ENCODE measurements around the gene DHX34. TPM values are rescaled to one million over a fixed set of nuclear protein-coding genes. Genes with fewer than 3 reads are reported as not detected.

Gene DHX34
- total and polyA plus RNA-seq, 4 experiments from 2014 or later, result 1.7 to 27.3 (median 17.0) TPM

GRCh38 chr19:47306303-47306702 is 42.8 kb upstream of the DHX34 start:
- H3K27me3 Mint-ChIP-seq, result peaks cover 5 to 11% of the 10 kb centered on the region in 2 donors
- CTCF ChIA-PET (ENCODE audit: partially characterized antibody), result interaction anchor here (0.7 to 2.0 kb wide), 9 partner anchors 9 to 85 kb away, joined by 3 to 9 read pairs (median 3); partner anchors contain the start of gene DHX34
- intact Hi-C loops (cut with micrococcal nuclease), result no loop called here
- no peak overlapping the region for H3K4me3 Mint-ChIP-seq
- POLR2A ChIA-PET (ENCODE audit: partially characterized antibody), result no interaction called here
- Histone ChIP-seq H3K9me3 (ENCODE audit: control insufficient read depth in 1 of 2, low read length in 2 of 2) (no peaks in the 10 kb centered on the region), H3K4me3 (ENCODE audit: low read length in 2 of 2) (no peak overlapping the region), H3K36me3 (ENCODE audit: insufficient read depth, low read length) (no peaks in the 10 kb centered on the region), H3K27ac (ENCODE audit: low read depth, low read length) (no peak overlapping the region), H3K27me3 (ENCODE audit: insufficient read depth, low read length) (no peaks in the 10 kb centered on the region), H3K4me1 (ENCODE audit: insufficient read depth, low read length) (peaks cover 5% of the 10 kb centered on the region)
- DNase-seq, result no peak
- no peaks in the 10 kb centered on the region for H3K36me3 Mint-ChIP-seq
- no peak overlapping the region for H3K27ac Mint-ChIP-seq
- no peaks in the 10 kb centered on the region for H3K9me3 Mint-ChIP-seq
- peaks cover 3 to 10% (median 7%) of the 10 kb centered on the region in 4 donors for H3K4me1 Mint-ChIP-seq

- Mint-ChIP-seq H3K36me3 (no peaks in the 10 kb centered on the region), H3K27me3 (peaks cover 8 to 11% of the 10 kb centered on the region in 2 donors), H3K4me3 (no peak overlapping the region), H3K27ac (no peak overlapping the region), H3K9me3 (no peaks in the 10 kb centered on the region), H3K4me1 (peaks cover 3 to 7% (median 5%) of the 10 kb centered on the region in 4 donors)
- Histone ChIP-seq H3K4me3 (ENCODE audit: low read length in 2 of 2) (no peak overlapping the region), H3K4me1 (ENCODE audit: insufficient read depth, low read length) (peaks cover 2% of the 10 kb centered on the region), H3K36me3 (ENCODE audit: insufficient read depth, low read length) (no peaks in the 10 kb centered on the region), H3K27ac (ENCODE audit: low read depth, low read length) (no peak overlapping the region), H3K9me3 (ENCODE audit: control insufficient read depth in 1 of 2, low read length in 2 of 2) (no peaks in the 10 kb centered on the region), H3K27me3 (ENCODE audit: insufficient read depth, low read length) (no peaks in the 10 kb centered on the region)
- POLR2A ChIA-PET (ENCODE audit: partially characterized antibody), result no interaction called here
- CTCF ChIA-PET (ENCODE audit: partially characterized antibody), result interaction anchor here (1.1 to 2.0 kb wide), 2 partner anchors 12 to 82 kb away, joined by 4 to 11 read pairs; no protein-coding TSS in a partner anchor
- intact Hi-C loops (cut with micrococcal nuclease), result no loop called here
- DNase-seq, result no peak
Observed at GRCh38 chr19:47309038-47309437, 40.1 kb upstream of the DHX34 start.

GRCh38 chr19:47309608-47310007 is 39.5 kb upstream of the DHX34 start, which contains the start of gene C5AR1:
Gene C5AR1 (plus strand): TSS chr19:47309861. CDS start chr19:47309896, 35 bp downstream.
- CTCF ChIA-PET (ENCODE audit: partially characterized antibody), result interaction anchor here (2.0 kb wide), 1 partner anchor 82 kb away, joined by 11 read pairs; no protein-coding TSS in a partner anchor
- intact Hi-C loops (cut with micrococcal nuclease), result no loop called here

GRCh38 chr19:47310323-47310722 is 38.8 kb upstream of the DHX34 start:
- H3K27me3 ChIP-seq (ENCODE audit: insufficient read depth, low read length), result no peaks in the 10 kb centered on the region
- CTCF ChIA-PET (ENCODE audit: partially characterized antibody), result no interaction called here

More at GRCh38 chr19:47309608-47310007, 39.5 kb upstream of the DHX34 start, which contains the start of gene C5AR1:
- peaks cover 8 to 11% of the 10 kb centered on the region in 2 donors for H3K27me3 Mint-ChIP-seq
- H3K9me3 Mint-ChIP-seq, result no peaks in the 10 kb centered on the region
- no peak for DNase-seq
- H3K27ac Mint-ChIP-seq, result no peak within 1 kb of the TSS
- Histone ChIP-seq H3K27me3 (ENCODE audit: insufficient read depth, low read length) (no peaks in the 10 kb centered on the region), H3K36me3 (ENCODE audit: insufficient read depth, low read length) (no peaks in the 10 kb centered on the region), H3K4me1 (ENCODE audit: insufficient read depth, low read length) (no peaks in the 10 kb centered on the region), H3K27ac (ENCODE audit: low read depth, low read length) (no peak within 1 kb of the TSS), H3K4me3 (ENCODE audit: low read length in 2 of 2) (no peak within 1 kb of the TSS), H3K9me3 (ENCODE audit: control insufficient read depth in 1 of 2, low read length in 2 of 2) (no peaks in the 10 kb centered on the region)
- H3K36me3 Mint-ChIP-seq, result no peaks in the 10 kb centered on the region
- H3K4me3 Mint-ChIP-seq, result no peak within 1 kb of the TSS
- POLR2A ChIA-PET (ENCODE audit: partially characterized antibody), result no interaction called here
- peaks cover 3 to 6% (median 5%) of the 10 kb centered on the region in 4 donors for H3K4me1 Mint-ChIP-seq

GRCh38 chr19:47310819-47311218 is 38.3 kb upstream of the DHX34 start:
- Histone ChIP-seq H3K27me3 (ENCODE audit: insufficient read depth, low read length) (no peaks in the 10 kb centered on the region), H3K4me1 (ENCODE audit: insufficient read depth, low read length) (no peaks in the 10 kb centered on the region), H3K9me3 (ENCODE audit: control insufficient read depth in 1 of 2, low read length in 2 of 2) (no peaks in the 10 kb centered on the region), H3K4me3 (ENCODE audit: low read length in 2 of 2) (no peak overlapping the region), H3K27ac (ENCODE audit: low read depth, low read length) (no peak overlapping the region), H3K36me3 (ENCODE audit: insufficient read depth, low read length) (no peaks in the 10 kb centered on the region)
- Mint-ChIP-seq H3K36me3 (no peaks in the 10 kb centered on the region), H3K4me1 (no peaks in the 10 kb centered on the region), H3K4me3 (no peak overlapping the region), H3K27me3 (peaks cover 6 to 8% of the 10 kb centered on the region in 2 donors), H3K27ac (no peak overlapping the region), H3K9me3 (no peaks in the 10 kb centered on the region)
- no peak for DNase-seq
- ChIA-PET POLR2A (ENCODE audit: partially characterized antibody) (no interaction called here), CTCF (ENCODE audit: partially characterized antibody) (no interaction called here)
- intact Hi-C loops (cut with micrococcal nuclease), result no loop called here

More at GRCh38 chr19:47310323-47310722, 38.8 kb upstream of the DHX34 start:
- Mint-ChIP-seq H3K27ac (no peak overlapping the region), H3K36me3 (no peaks in the 10 kb centered on the region), H3K27me3 (peaks cover 8% of the 10 kb centered on the region in 2 donors), H3K9me3 (no peaks in the 10 kb centered on the region), H3K4me1 (peaks cover 1 to 2% (median 2%) of the 10 kb centered on the region in 4 donors), H3K4me3 (no peak overlapping the region)
- Histone ChIP-seq H3K36me3 (ENCODE audit: insufficient read depth, low read length) (no peaks in the 10 kb centered on the region), H3K4me3 (ENCODE audit: low read length in 2 of 2) (no peak overlapping the region), H3K4me1 (ENCODE audit: insufficient read depth, low read length) (no peaks in the 10 kb centered on the region), H3K9me3 (ENCODE audit: control insufficient read depth in 1 of 2, low read length in 2 of 2) (no peaks in the 10 kb centered on the region), H3K27ac (ENCODE audit: low read depth, low read length) (no peak overlapping the region)
- DNase-seq, result no peak
- POLR2A ChIA-PET (ENCODE audit: partially characterized antibody), result no interaction called here
- intact Hi-C loops (cut with micrococcal nuclease), result no loop called here

- Histone ChIP-seq H3K4me3 (ENCODE audit: low read length in 2 of 2) (no peak overlapping the region), H3K27me3 (ENCODE audit: insufficient read depth, low read length) (no peaks in the 10 kb centered on the region), H3K9me3 (ENCODE audit: control insufficient read depth in 1 of 2, low read length in 2 of 2) (no peaks in the 10 kb centered on the region), H3K27ac (ENCODE audit: low read depth, low read length) (no peak overlapping the region), H3K4me1 (ENCODE audit: insufficient read depth, low read length) (no peaks in the 10 kb centered on the region), H3K36me3 (ENCODE audit: insufficient read depth, low read length) (no peaks in the 10 kb centered on the region)
- POLR2A ChIA-PET (ENCODE audit: partially characterized antibody), result no interaction called here
- no peak for DNase-seq
- intact Hi-C loops (cut with micrococcal nuclease), result no loop called here
- Mint-ChIP-seq H3K36me3 (no peaks in the 10 kb centered on the region), H3K9me3 (peaks cover 0 to 2% (median 0%) of the 10 kb centered on the region in 8 donors), H3K27me3 (peaks cover 3 to 5% of the 10 kb centered on the region in 2 donors), H3K27ac (peak overlapping the region in 1 of 7 donors; percentile 46), H3K4me3 (no peak overlapping the region), H3K4me1 (peaks cover 0 to 2% (median 0%) of the 10 kb centered on the region in 4 donors)
- CTCF ChIA-PET (ENCODE audit: partially characterized antibody), result no interaction called here
Observed at GRCh38 chr19:47312366-47313006, 36.6 kb upstream of the DHX34 start.

GRCh38 chr19:47313754-47314295 is 35.3 kb upstream of the DHX34 start:
- Mint-ChIP-seq H3K4me3 (no peak overlapping the region), H3K9me3 (peaks cover 0 to 2% (median 0%) of the 10 kb centered on the region in 8 donors), H3K4me1 (peaks cover 0 to 2% (median 0%) of the 10 kb centered on the region in 4 donors), H3K27ac (peak overlapping the region in 2 of 7 donors; percentile 38 to 53), H3K27me3 (peaks cover 3 to 7% of the 10 kb centered on the region in 2 donors), H3K36me3 (no peaks in the 10 kb centered on the region)
- H3K4me3 ChIP-seq (ENCODE audit: low read length in 2 of 2), result no peak overlapping the region
- no peaks in the 10 kb centered on the region for H3K9me3 ChIP-seq (ENCODE audit: control insufficient read depth in 1 of 2, low read length in 2 of 2)
- H3K27me3 ChIP-seq (ENCODE audit: insufficient read depth, low read length), result no peaks in the 10 kb centered on the region
- intact Hi-C loops (cut with micrococcal nuclease), result no loop called here
- H3K27ac ChIP-seq (ENCODE audit: low read depth, low read length), result no peak overlapping the region
- DNase-seq, result no peak
- H3K36me3 ChIP-seq (ENCODE audit: insufficient read depth, low read length), result no peaks in the 10 kb centered on the region
- ChIA-PET CTCF (ENCODE audit: partially characterized antibody) (interaction anchor here (0.6 to 2.0 kb wide), 2 partner anchors 78 to 553 kb away, joined by 3 to 6 read pairs; no protein-coding TSS in a partner anchor), POLR2A (ENCODE audit: partially characterized antibody) (no interaction called here)
- no peaks in the 10 kb centered on the region for H3K4me1 ChIP-seq (ENCODE audit: insufficient read depth, low read length)
